DOHH2 (cell line): ENCODE data around the gene SLC25A1.

Source experiments
- H3F3A ChIP-seq: fragments of 200-600 bp; sonication (generic), shearing (Covaris generic); 2 replicates; pipeline ENCODE4 v1.6.0; 2016; ENCODE audit warnings: antibody characterized with exemption, mild to moderate bottlenecking; ENCODE audit not compliant: control insufficient read depth, insufficient read depth
- H3K27ac ChIP-seq: fragments of 200-600 bp; sonication (generic); 2 replicates; pipeline ENCODE4 v1.5.1; 2014; ENCODE audit warnings: low read depth, mild to moderate bottlenecking, low read length, moderate library complexity
- H3K27me3 ChIP-seq: fragments of 200-600 bp; sonication (generic); 2 replicates; pipeline ENCODE4 v1.6.1; 2014; ENCODE audit warnings: mild to moderate bottlenecking, low read length, mixed read lengths; ENCODE audit not compliant: control insufficient read depth
- H3K36me3 ChIP-seq: fragments of 200-600 bp; sonication (generic); 2 replicates; pipeline ENCODE4 v1.6.1; 2014; ENCODE audit warnings: mild to moderate bottlenecking, low read length, moderate library complexity, mixed read lengths; ENCODE audit not compliant: control insufficient read depth
- H3K4me1 ChIP-seq: fragments of 200-600 bp; sonication (generic); 2 replicates; pipeline ENCODE4 v1.6.1; 2014; ENCODE audit warnings: mild to moderate bottlenecking, low read length, mixed read lengths; ENCODE audit not compliant: control insufficient read depth
- H3K4me2 ChIP-seq: fragments of 200-600 bp; sonication (generic); 2 replicates; pipeline ENCODE4 v1.6.0; 2014; ENCODE audit warnings: mild to moderate bottlenecking, low read length, moderate library complexity
- H3K4me3 ChIP-seq: fragments of 200-600 bp; sonication (generic); 2 replicates; pipeline ENCODE4 v1.5.1; 2014; ENCODE audit warnings: mild to moderate bottlenecking, low read length, mixed read lengths
- H3K79me2 ChIP-seq: fragments of 200-600 bp; sonication (generic); 2 replicates; pipeline ENCODE4 v1.6.1; 2014; ENCODE audit warnings: mild to moderate bottlenecking, low read length, mixed read lengths; ENCODE audit not compliant: control insufficient read depth
- H3K9me2 ChIP-seq: fragments of 200-600 bp; sonication (generic); replicated peaks from 2 replicates; pipeline ENCODE4 v1.6.1; 2014; ENCODE audit warnings: mild to moderate bottlenecking, low read length, mixed read lengths; ENCODE audit not compliant: control insufficient read depth
- H3K9me3 ChIP-seq: fragments of 200-600 bp; sonication (generic); 2 replicates; pipeline ENCODE4 v1.6.1; 2014; ENCODE audit warnings: antibody characterized with exemption, low read length, mixed read lengths; ENCODE audit not compliant: control insufficient read depth, insufficient read depth
- H4K20me1 ChIP-seq: fragments of 200-600 bp; sonication (generic); 2 replicates; pipeline ENCODE4 v1.6.0; 2014; ENCODE audit warnings: low read depth, mild to moderate bottlenecking, antibody characterized with exemption, low read length, moderate library complexity; ENCODE audit not compliant: control insufficient read depth, insufficient read depth
- CTCF ChIP-seq: fragments of 200-600 bp; sonication (generic); IDR thresholded peaks from one replicate; pipeline ENCODE4 v1.5.1; 2014; ENCODE audit warnings: antibody characterized with exemption, mild to moderate bottlenecking, low read depth, low read length; ENCODE audit not compliant: poor library complexity, severe bottlenecking
- EZH2phosphoT487 ChIP-seq: fragments of 200-600 bp; sonication (generic); IDR thresholded peaks from 2 replicates; pipeline ENCODE4 v1.6.1; 2017; ENCODE audit warnings: borderline replicate concordance, mild to moderate bottlenecking, antibody characterized with exemption, low read length, moderate library complexity, mixed read lengths

SLC25A1 gene

DNA sequence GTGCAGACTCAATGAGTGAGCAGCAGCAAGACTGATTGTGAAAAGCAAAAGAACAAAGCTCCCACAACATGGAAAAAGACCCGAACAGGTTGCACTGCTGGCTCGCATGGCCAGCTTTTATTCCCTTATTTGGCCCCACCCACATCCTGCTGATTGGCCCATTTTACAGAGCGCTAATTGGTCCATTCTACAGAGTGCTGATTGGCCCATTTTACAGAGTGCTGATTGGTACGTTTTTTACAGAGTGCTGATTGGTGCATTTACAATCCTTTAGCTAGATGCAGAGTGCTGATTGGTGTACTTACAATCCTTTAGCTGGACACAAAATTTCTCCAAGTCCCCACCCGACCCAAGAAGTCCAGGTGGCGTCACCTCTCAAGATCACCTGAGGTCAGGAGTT lies 15.3 kb upstream of the SLC25A1 start:
- H3K36me3 ChIP-seq = no peaks in the 10 kb centered on the region
- no peaks in the 10 kb centered on the region for H3K9me3 ChIP-seq
- no peak overlapping the region for H3K4me3 ChIP-seq
- no peaks in the 10 kb centered on the region for H3K79me2 ChIP-seq
- no peaks in the 10 kb centered on the region for H4K20me1 ChIP-seq
- no peak overlapping the region for H3K27ac ChIP-seq
- no peaks in the 10 kb centered on the region for H3K9me2 ChIP-seq
- H3K4me2 ChIP-seq = no peak overlapping the region
- peaks cover 4% of the 10 kb centered on the region; the same call in 1 of the 2 replicates for H3K4me1 ChIP-seq
- H3K27me3 ChIP-seq = peaks cover 12% of the 10 kb centered on the region
- H3F3A ChIP-seq = no peaks in the 10 kb centered on the region
- TF ChIP-seq EZH2phosphoT487 (no peak), CTCF (no peak)

- Histone ChIP-seq H3K9me3 (no peaks in the 10 kb centered on the region), H3K79me2 (no peaks in the 10 kb centered on the region), H3K27me3 (peaks cover 5% of the 10 kb centered on the region), H3K4me3 (no peak overlapping the region), H3K4me2 (no peak overlapping the region), H3K27ac (no peak overlapping the region), H4K20me1 (no peaks in the 10 kb centered on the region), H3K4me1 (peaks cover 4% of the 10 kb centered on the region; the same call in 1 of the 2 replicates), H3F3A (no peaks in the 10 kb centered on the region), H3K9me2 (no peaks in the 10 kb centered on the region), H3K36me3 (no peaks in the 10 kb centered on the region)
- TF ChIP-seq CTCF (no peak), EZH2phosphoT487 (no peak)
Observed at GRCh38 chr22:19187716-19188563, 9.4 kb upstream of the SLC25A1 start.

GRCh38 chr22:19184276-19184997 lies 5.9 kb upstream of the SLC25A1 start:
- H3K9me3 ChIP-seq = no peaks in the 10 kb centered on the region
- H3K79me2 ChIP-seq = no peaks in the 10 kb centered on the region
- no peaks in the 10 kb centered on the region for H3K36me3 ChIP-seq
- no peaks in the 10 kb centered on the region for H3K9me2 ChIP-seq
- peaks cover 16% of the 10 kb centered on the region for H3K4me1 ChIP-seq
- no peak overlapping the region for H3K27ac ChIP-seq
- no peaks in the 10 kb centered on the region for H3F3A ChIP-seq
- TF ChIP-seq EZH2phosphoT487 (no peak), CTCF (no peak)
- H3K4me2 ChIP-seq = no peak overlapping the region
- peaks cover 3% of the 10 kb centered on the region for H3K27me3 ChIP-seq
- no peak overlapping the region for H3K4me3 ChIP-seq
- H4K20me1 ChIP-seq = no peaks in the 10 kb centered on the region
